ENCODE data around the gene ALK. TPM values are rescaled to one million over a fixed set of nuclear protein-coding genes. Genes with fewer than 3 reads are reported as not detected.

Gene ALK
- total RNA-seq, 1 experiment from 2014 or later, result not detected

DNA sequence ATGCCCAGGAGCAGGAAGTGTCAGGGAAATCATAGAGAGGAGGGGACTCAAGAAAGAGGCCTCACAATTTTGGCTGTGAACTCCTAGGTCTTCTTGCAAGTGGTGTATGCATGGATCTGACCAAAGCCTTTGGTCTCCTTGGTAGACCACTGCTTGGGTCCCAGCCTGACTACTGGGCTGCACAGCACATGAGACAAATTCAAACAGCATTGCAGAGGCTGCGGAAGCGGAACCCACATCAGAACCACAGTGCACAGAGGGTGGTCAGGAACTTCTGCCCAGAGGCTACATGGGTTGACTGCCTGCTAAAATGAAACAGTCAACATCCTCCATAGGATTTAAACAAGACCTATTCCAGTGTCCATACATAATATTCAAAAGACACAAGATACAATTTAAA is 766.8 kb downstream of the ALK start:
- Histone ChIP-seq H2BK20ac (ENCODE audit: low read depth, low read length, poor library complexity, severe bottlenecking) (no peak overlapping the region), H3K9me3 (ENCODE audit: control insufficient read depth, low read depth, low read length) (no peaks in the 10 kb centered on the region), H2AFZ (ENCODE audit: low read length) (no peak overlapping the region), H2BK12ac (ENCODE audit: insufficient read length, low read depth, low read length) (no peak overlapping the region), H4K8ac (replicated peaks; ENCODE audit: insufficient read length, low read depth, low read length) (no peak overlapping the region), H3K18ac (ENCODE audit: insufficient read length, low read depth, low read length) (no peak overlapping the region), H3K27me3 (ENCODE audit: insufficient read depth, low read length) (no peaks in the 10 kb centered on the region), H3K14ac (ENCODE audit: insufficient read depth, low read length) (no peak overlapping the region), H3K9ac (ENCODE audit: extremely low read depth, insufficient read length, low read length) (no peak overlapping the region), H2AK5ac (ENCODE audit: insufficient read length, low read length) (no peak overlapping the region), H3K79me2 (ENCODE audit: insufficient read depth, low read length) (no peaks in the 10 kb centered on the region), H3K23me2 (ENCODE audit: insufficient read length, low read depth, low read length, poor library complexity, severe bottlenecking) (no peaks in the 10 kb centered on the region), H3K79me1 (ENCODE audit: insufficient read depth, low read depth, low read length, poor library complexity, severe bottlenecking) (no peaks in the 10 kb centered on the region), H2BK5ac (ENCODE audit: insufficient read length, low read length) (no peak overlapping the region), H4K5ac (ENCODE audit: insufficient read length, low read depth, low read length) (no peak overlapping the region), H2BK120ac (ENCODE audit: low read depth, low read length, poor library complexity, severe bottlenecking) (no peak overlapping the region), H3K56ac (ENCODE audit: insufficient read length, low read depth, low read length) (no peak overlapping the region), H3K23ac (ENCODE audit: insufficient read length, low read depth, low read length) (no peak overlapping the region), H4K20me1 (ENCODE audit: control insufficient read depth, insufficient read depth, insufficient read length) (no peaks in the 10 kb centered on the region), H4K91ac (ENCODE audit: insufficient read length, low read depth, low read length) (no peak overlapping the region), H3T11ph (ENCODE audit: low read length) (no peak overlapping the region), H2BK15ac (ENCODE audit: low read depth, low read length) (no peak overlapping the region), H3K4ac (ENCODE audit: low read depth, low read length) (no peak overlapping the region), H3K27ac (ENCODE audit: insufficient read length, low read depth, low read length) (no peak overlapping the region), H3K4me2 (ENCODE audit: insufficient read depth, insufficient read length, low read length) (no peak overlapping the region), H3K4me1 (ENCODE audit: insufficient read depth, low read length) (no peaks in the 10 kb centered on the region)
- no peaks in the 10 kb centered on the region for H3K36me3 Mint-ChIP-seq (ENCODE audit: insufficient read depth in 1 of 3, low read depth in 3 of 3)
- no peak overlapping the region for H3K4me3 Mint-ChIP-seq
- peaks cover 5 to 6% of the 10 kb centered on the region in 2 experiments for H3K4me1 Mint-ChIP-seq
- H3K27ac Mint-ChIP-seq, result no peak overlapping the region
- no peaks in the 10 kb centered on the region for H3K9me3 Mint-ChIP-seq
- H3K27me3 Mint-ChIP-seq (ENCODE audit: low read depth), result peaks cover 2% of the 10 kb centered on the region; the same call in 1 of the 2 replicates
- WGBS (ENCODE audit: extremely low coverage, insufficient read length, low lambda C conversion rate), result no CpG with 5 or more reads among the region's 2 CpGs
- DNase-seq, result no peak
- TF ChIP-seq, protein P1, sequence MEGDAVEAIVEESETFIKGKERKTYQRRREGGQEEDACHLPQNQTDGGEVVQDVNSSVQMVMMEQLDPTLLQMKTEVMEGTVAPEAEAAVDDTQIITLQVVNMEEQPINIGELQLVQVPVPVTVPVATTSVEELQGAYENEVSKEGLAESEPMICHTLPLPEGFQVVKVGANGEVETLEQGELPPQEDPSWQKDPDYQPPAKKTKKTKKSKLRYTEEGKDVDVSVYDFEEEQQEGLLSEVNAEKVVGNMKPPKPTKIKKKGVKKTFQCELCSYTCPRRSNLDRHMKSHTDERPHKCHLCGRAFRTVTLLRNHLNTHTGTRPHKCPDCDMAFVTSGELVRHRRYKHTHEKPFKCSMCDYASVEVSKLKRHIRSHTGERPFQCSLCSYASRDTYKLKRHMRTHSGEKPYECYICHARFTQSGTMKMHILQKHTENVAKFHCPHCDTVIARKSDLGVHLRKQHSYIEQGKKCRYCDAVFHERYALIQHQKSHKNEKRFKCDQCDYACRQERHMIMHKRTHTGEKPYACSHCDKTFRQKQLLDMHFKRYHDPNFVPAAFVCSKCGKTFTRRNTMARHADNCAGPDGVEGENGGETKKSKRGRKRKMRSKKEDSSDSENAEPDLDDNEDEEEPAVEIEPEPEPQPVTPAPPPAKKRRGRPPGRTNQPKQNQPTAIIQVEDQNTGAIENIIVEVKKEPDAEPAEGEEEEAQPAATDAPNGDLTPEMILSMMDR (conservative IDR thresholded peaks at IDR 0.05), result no peak
